KMS-11 (cell line): Measurements from ENCODE around the gene RGSL1.
A peak's percentile ranks its signal among the peaks of the same experiment; 100 is the strongest.

ENCODE experiments used
- H2AFZ ChIP-seq: fragments of 200-600 bp; sonication (generic); 2 replicates; pipeline ENCODE4 v1.6.1; 2016; ENCODE audit warnings: antibody characterized with exemption, mixed run types, low read depth
- H3K27ac ChIP-seq: fragments of 200-600 bp; sonication (generic); 2 replicates; pipeline ENCODE4 v1.6.1; 2016; ENCODE audit warnings: mild to moderate bottlenecking, mixed run types
- H3K27me3 ChIP-seq: fragments of 200-600 bp; sonication (generic); 2 replicates; pipeline ENCODE4 v1.6.1; 2017; ENCODE audit warnings: mild to moderate bottlenecking, low read depth, mixed run types, moderate library complexity; ENCODE audit not compliant: insufficient read depth
- H3K36me3 ChIP-seq: fragments of 200-600 bp; sonication (generic); 2 replicates; pipeline ENCODE4 v1.6.1; 2017; ENCODE audit warnings: mild to moderate bottlenecking, mixed run types; ENCODE audit not compliant: insufficient read depth
- H3K4me1 ChIP-seq: fragments of 200-600 bp; sonication (generic); 2 replicates; pipeline ENCODE4 v1.6.1; 2016; ENCODE audit warnings: mild to moderate bottlenecking, low read depth, mixed run types; ENCODE audit not compliant: poor library complexity, severe bottlenecking
- H3K4me2 ChIP-seq: fragments of 200-600 bp; sonication (generic); 2 replicates; pipeline ENCODE4 v1.7.0; 2016; ENCODE audit warnings: mild to moderate bottlenecking, mixed run types
- H3K4me3 ChIP-seq: fragments of 200-600 bp; sonication (generic); IDR thresholded peaks from 2 replicates; pipeline ENCODE4 v1.6.1; 2017; ENCODE audit warnings: low read depth, low read length, mixed read lengths; ENCODE audit not compliant: insufficient read depth
- H3K79me2 ChIP-seq: fragments of 200-600 bp; sonication (generic); 2 replicates; pipeline ENCODE4 v1.6.1; 2016; ENCODE audit warnings: low read depth, mixed run types; ENCODE audit not compliant: insufficient read depth
- H3K9ac ChIP-seq: fragments of 200-600 bp; sonication (generic); 2 replicates; pipeline ENCODE4 v1.6.1; 2016; ENCODE audit warnings: mild to moderate bottlenecking, mixed run types
- H4K20me1 ChIP-seq: fragments of 200-600 bp; sonication (generic); 2 replicates; pipeline ENCODE4 v1.6.1; 2016; ENCODE audit warnings: mild to moderate bottlenecking, mixed run types; ENCODE audit not compliant: insufficient read depth
- TF ChIP-seq, protein P1 (sequence below): fragments of 200-600 bp; sonication (generic); conservative IDR thresholded peaks from 2 replicates; pipeline ENCODE4 v1.6.1; 2017; ENCODE audit warnings: low read depth, mild to moderate bottlenecking, antibody characterized with exemption, low read length, moderate library complexity, mixed read lengths

RGSL1 gene

GRCh38 chr1:182600745-182601415, 150.9 kb downstream of the RGSL1 start:
- H3K36me3 ChIP-seq, result peaks cover 17% of the 10 kb centered on the region; the same call in 1 of the 2 replicates
- peak overlapping the region; percentile 1 for H3K4me3 ChIP-seq
- peaks cover 20% of the 10 kb centered on the region for H4K20me1 ChIP-seq
- H3K9ac ChIP-seq, result no peak overlapping the region
- H2AFZ ChIP-seq, result no peak overlapping the region
- H3K4me1 ChIP-seq, result peaks cover 34% of the 10 kb centered on the region
- TF ChIP-seq, protein P1, sequence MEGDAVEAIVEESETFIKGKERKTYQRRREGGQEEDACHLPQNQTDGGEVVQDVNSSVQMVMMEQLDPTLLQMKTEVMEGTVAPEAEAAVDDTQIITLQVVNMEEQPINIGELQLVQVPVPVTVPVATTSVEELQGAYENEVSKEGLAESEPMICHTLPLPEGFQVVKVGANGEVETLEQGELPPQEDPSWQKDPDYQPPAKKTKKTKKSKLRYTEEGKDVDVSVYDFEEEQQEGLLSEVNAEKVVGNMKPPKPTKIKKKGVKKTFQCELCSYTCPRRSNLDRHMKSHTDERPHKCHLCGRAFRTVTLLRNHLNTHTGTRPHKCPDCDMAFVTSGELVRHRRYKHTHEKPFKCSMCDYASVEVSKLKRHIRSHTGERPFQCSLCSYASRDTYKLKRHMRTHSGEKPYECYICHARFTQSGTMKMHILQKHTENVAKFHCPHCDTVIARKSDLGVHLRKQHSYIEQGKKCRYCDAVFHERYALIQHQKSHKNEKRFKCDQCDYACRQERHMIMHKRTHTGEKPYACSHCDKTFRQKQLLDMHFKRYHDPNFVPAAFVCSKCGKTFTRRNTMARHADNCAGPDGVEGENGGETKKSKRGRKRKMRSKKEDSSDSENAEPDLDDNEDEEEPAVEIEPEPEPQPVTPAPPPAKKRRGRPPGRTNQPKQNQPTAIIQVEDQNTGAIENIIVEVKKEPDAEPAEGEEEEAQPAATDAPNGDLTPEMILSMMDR, result no peak
- H3K4me2 ChIP-seq, result peak overlapping the region; percentile 74
- H3K79me2 ChIP-seq, result peaks cover 33% of the 10 kb centered on the region
- peaks cover 2% of the 10 kb centered on the region; the same call in 1 of the 2 replicates for H3K27me3 ChIP-seq
- no peak overlapping the region for H3K27ac ChIP-seq

DNA sequence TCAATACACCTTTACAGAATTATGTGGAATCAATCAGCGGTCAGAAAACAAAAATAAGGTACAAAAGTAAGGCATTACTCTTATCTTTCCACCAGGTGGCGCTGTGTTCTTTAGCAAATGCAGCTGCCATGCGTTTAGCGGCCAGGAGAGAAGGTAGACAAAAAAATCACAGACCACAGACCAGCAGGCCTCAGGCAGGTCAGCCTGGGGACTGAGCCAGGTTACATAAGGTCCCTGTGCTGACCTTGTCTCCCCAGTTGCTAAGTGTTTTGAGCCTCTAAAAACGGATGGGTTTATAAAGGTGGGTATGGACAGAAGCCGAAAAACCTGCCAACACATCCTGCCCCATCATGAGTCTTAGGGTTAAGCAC, 151.5 kb downstream of the RGSL1 start:
- Histone ChIP-seq H4K20me1 (peaks cover 20% of the 10 kb centered on the region), H3K36me3 (peaks cover 17% of the 10 kb centered on the region; the same call in 1 of the 2 replicates), H3K9ac (no peak overlapping the region; the same call in 1 of the 2 replicates), H3K79me2 (peaks cover 33% of the 10 kb centered on the region), H3K4me2 (peak overlapping the region; percentile 74), H3K27me3 (peaks cover 2% of the 10 kb centered on the region; the same call in 1 of the 2 replicates), H2AFZ (no peak overlapping the region), H3K4me3 (peak overlapping the region; percentile 41), H3K27ac (no peak overlapping the region), H3K4me1 (peaks cover 37% of the 10 kb centered on the region)
- TF ChIP-seq, protein P1, result peak; percentile 100

- Histone ChIP-seq H3K9ac (peak overlapping the region; percentile 74; the same call in 1 of the 2 replicates), H3K4me3 (peak overlapping the region; percentile 41), H3K27me3 (peaks cover 2% of the 10 kb centered on the region; the same call in 1 of the 2 replicates), H3K27ac (no peak overlapping the region), H4K20me1 (peaks cover 20% of the 10 kb centered on the region), H3K36me3 (peaks cover 17% of the 10 kb centered on the region; the same call in 1 of the 2 replicates), H3K4me2 (peak overlapping the region; percentile 74), H3K4me1 (peaks cover 42% of the 10 kb centered on the region), H3K79me2 (peaks cover 33% of the 10 kb centered on the region), H2AFZ (no peak overlapping the region)
- TF ChIP-seq, protein P1, result no peak
These were observed 152.0 kb downstream of the RGSL1 start for GRCh38 chr1:182601913-182602312.

GRCh38 chr1:182602935-182603645, 153.1 kb downstream of the RGSL1 start:
- peak overlapping the region; percentile 96 for H3K4me3 ChIP-seq
- peak overlapping the region; percentile 74 for H3K9ac ChIP-seq
- H3K4me1 ChIP-seq, result peaks cover 54% of the 10 kb centered on the region

More at GRCh38 chr1:182602935-182603645, 153.1 kb downstream of the RGSL1 start:
- Histone ChIP-seq H3K27me3 (peaks cover 2% of the 10 kb centered on the region; the same call in 1 of the 2 replicates), H4K20me1 (peaks cover 20% of the 10 kb centered on the region), H3K27ac (peak overlapping the region; percentile 45; the same call in 1 of the 2 replicates), H3K79me2 (peaks cover 33% of the 10 kb centered on the region), H3K36me3 (peaks cover 17% of the 10 kb centered on the region; the same call in 1 of the 2 replicates), H2AFZ (0 out of 2 replicates have a peak overlapping the region, but pooled peaks have one; percentile 56), H3K4me2 (peak overlapping the region; percentile 74)
- TF ChIP-seq, protein P1, result no peak
